Stimulated activated CD4-positive, alpha-beta T cell treated with anti-CD3 and anti-CD28 coated beads, Interleukin-4, amount 100 ng/mL, for 1 hour (primary cell): ENCODE data around the gene CHPF.

Experiments
- DNase-seq: peaks from one replicate; pipeline ENCODE4 v3.0.0-alpha.2; 2020

CHPF gene

GRCh38 chr2:219492575-219492974, 51.0 kb downstream of the CHPF start:
- DNase-seq = no peak

DNA sequence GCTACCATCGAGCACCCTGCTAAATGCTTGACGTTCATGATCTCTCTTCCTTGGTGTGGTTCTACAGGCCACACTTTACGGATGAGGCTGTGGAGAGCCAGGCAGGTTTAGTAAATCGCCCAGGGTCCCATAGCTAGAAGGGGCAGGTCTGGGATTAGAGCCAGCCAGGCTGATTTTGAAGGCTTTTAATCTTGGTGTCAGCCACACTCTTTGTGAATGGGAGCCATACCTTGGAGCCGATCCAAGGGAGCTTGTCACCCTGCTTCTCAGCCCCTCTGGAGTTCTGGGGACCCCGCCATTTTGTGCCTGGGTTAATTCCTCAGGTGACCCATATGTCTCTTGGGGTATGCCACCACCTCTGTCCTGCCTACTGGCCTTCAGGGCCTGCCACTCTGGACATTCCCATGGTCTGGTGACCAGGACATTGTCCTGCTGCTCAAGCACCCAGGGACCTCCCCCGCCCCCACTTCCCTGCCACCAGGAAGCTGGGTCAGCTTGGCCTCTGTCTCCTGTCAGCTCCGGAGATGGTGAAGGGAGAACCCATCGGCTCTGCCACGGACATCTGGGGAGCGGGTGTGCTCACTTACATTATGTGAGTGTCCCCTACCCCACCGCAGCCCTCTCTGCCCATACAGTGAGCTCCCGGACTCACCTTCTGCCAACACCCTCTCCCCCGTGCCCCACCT, 52.2 kb downstream of the CHPF start:
- no peak for DNase-seq

- DNase-seq = no peak
Observed at GRCh38 chr2:219490600-219491130, 52.9 kb downstream of the CHPF start.

DNA sequence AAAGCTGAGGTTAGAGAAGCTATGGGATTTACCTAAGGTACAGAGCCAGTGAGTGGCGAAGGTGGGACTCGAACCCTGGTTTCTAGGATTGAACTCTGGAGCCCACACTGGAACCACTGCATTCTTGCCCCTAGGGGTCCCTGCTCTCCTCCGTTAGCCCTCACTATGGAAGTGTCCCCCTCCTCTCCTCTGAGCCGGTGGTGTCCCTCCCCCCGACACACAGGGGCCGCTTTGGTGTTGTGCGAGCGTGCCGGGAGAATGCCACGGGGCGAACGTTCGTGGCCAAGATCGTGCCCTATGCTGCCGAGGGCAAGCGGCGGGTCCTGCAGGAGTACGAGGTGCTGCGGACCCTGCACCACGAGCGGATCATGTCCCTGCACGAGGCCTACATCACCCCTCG, 53.4 kb downstream of the CHPF start:
- DNase-seq = no peak

DNA sequence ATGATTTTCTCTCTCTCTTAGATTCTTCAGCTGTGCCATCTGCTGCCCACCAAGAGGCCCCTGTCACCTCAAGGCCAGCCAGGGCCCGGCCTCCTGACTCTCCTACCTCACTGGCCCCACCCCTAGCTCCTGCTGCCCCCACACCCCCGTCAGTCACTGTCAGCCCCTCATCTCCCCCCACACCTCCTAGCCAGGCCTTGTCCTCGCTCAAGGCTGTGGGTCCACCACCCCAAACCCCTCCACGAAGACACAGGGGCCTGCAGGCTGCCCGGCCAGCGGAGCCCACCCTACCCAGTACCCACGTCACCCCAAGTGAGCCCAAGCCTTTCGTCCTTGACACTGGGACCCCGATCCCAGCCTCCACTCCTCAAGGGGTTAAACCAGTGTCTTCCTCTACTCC, 54.3 kb downstream of the CHPF start:
- DNase-seq = no peak
